Measurements from ENCODE around the gene EPB42.
"Not testable (repeated sequence)": the region's sequence is repeated elsewhere in the genome, so short reads cannot be mapped to it uniquely, and the experiment has no call there.

EPB42 gene

DNA sequence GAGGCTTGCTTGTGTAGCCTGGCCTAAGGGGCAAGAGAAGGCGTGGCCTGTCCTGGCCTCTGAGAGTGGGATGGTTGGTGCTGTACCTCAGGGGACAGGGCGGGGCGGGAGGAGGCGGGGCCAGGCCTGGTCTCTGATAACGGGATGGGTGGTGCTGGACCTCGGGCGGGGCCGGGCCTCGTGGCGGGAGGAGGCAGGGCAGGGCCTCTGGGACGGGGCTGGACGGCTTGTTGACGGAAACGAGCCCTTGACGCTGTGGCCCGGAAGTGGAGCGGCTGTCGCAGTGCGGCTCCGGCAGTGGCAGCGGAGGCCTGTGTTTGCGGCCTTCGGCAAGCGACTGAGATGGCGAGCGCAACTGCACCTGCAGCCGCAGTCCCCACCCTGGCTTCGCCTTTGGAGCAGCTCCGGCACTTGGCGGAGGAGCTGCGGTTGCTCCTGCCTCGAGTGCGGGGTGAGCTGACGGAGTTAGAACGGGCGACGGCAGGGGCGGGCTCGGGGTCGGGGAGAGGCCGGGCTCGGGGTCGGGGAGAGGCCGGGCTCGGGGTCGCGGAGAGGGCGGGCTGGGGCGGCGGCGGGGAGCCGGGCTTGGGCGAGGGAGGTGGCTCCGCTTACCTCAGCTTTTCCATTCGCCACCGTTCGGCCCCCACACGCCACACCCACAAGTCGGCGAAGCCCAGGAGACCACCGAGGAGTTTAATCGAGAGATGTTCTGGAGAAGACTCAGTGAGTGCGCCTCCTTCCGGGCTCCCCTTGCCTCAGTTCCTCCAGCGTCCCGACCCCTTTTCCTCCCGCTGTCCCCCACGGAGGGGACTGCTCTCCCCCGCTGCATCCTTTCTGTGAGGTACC lies 35.4 kb downstream of the EPB42 start, which contains the start of gene CCNDBP1:
Gene CCNDBP1, plus strand, starts transcription at position 247 of the 846 bp plus-strand sequence. Its CDS starts 96 bp downstream, at position 343.
- peak; percentile 92 for DNase-seq (ENCODE audit: low spot score)

GRCh38 chr15:43184407-43185124 lies 36.3 kb downstream of the EPB42 start:
- no peak for DNase-seq (ENCODE audit: low spot score)

GRCh38 chr15:43183270-43183669 lies 37.5 kb downstream of the EPB42 start:
- no peak for DNase-seq (ENCODE audit: low spot score)

DNA sequence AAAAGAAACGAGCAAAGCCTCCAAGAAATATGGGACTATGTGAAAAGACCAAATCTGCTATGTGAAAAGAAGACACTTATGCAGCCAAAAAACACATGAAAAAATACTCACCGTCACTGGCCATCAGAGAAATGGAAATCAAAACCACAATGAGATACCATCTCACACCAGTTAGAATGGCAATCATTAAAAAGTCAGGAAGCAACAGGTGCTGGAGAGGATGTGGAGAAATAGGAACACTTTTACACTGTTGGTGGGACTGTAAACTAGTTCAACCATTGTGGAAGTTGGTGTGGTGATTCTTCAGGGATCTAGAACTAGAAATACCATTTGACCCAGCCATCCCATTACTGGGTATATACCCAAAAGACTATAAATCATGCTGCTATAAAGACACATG lies 43.7 kb downstream of the EPB42 start:
- not testable (repeated sequence) for DNase-seq (ENCODE audit: low spot score)

GRCh38 chr15:43175656-43176309 lies 45.0 kb downstream of the EPB42 start:
- not testable (repeated sequence) for DNase-seq (ENCODE audit: low spot score)

- no peak for DNase-seq (ENCODE audit: low spot score)
Observed at GRCh38 chr15:43169888-43170287, 50.9 kb downstream of the EPB42 start.

GRCh38 chr15:43168192-43169107 lies 52.4 kb downstream of the EPB42 start:
- DNase-seq (ENCODE audit: low spot score), result peak; percentile 22

- not testable (repeated sequence) for DNase-seq (ENCODE audit: low spot score)
Observed at GRCh38 chr15:43167261-43167660, 53.6 kb downstream of the EPB42 start.

DNA sequence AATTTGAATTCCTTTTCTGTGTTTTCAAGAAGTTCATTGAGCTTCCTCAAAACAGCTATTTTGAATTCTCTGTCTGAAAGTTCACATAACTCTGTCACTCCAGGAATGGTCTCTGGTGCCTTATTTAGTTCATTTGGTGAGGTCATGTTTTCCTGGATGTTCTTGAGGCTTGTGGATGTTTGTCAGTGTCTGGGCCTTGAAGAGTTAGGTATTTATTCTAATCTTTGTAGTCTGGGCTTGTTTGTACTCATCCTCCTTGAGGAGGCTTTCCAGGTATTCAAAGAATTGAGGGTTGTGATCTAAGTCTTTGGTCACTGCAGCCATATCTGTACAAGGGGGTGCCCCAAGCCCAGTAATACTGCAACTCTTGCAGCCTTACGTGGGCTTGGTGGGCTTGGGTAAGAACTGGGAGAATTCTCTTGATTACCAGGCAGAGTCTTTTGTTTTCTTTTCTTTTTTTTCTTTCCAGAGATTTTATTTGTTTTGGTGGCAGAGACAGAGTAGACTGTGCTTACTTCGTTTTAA lies 55.0 kb downstream of the EPB42 start:
- DNase-seq (ENCODE audit: low spot score), result no peak

- DNase-seq (ENCODE audit: low spot score), result no peak
Observed at GRCh38 chr15:43153269-43153668, 67.5 kb downstream of the EPB42 start.

DNA sequence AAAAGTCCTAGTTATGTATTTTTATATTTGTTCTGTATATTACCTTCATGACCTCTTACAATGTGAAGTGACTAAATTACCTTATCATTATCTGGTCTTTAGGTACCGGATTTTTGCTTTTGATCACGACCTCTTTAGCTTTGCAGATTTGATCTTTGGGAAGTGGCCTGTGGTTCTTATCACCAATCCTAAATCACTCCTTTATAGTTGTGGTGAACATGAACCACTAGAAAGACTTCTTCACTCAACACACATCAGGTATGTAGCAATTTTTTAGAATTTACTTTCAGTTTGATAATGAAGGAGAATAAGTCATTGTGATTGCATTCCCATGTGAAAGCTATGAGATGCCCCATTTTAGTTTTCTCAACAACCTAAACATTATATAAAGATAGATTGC lies 69.1 kb downstream of the EPB42 start:
- no peak for DNase-seq (ENCODE audit: low spot score)

GRCh38 chr15:43150191-43150929 lies 70.5 kb downstream of the EPB42 start:
- no peak for DNase-seq (ENCODE audit: low spot score)

Measured in Ammon's horn (tissue), 1 donor.